ENCODE measurements around the gene CLK2. TPM values are rescaled to one million over a fixed set of nuclear protein-coding genes. Genes with fewer than 3 reads are reported as not detected.

Gene CLK2
- total and polyA plus RNA-seq, 2 of the 13 experiments (the other 11 are each of a cell fraction or from before 2014, with no cell fraction given) = 20.1 to 73.5 TPM

DNA sequence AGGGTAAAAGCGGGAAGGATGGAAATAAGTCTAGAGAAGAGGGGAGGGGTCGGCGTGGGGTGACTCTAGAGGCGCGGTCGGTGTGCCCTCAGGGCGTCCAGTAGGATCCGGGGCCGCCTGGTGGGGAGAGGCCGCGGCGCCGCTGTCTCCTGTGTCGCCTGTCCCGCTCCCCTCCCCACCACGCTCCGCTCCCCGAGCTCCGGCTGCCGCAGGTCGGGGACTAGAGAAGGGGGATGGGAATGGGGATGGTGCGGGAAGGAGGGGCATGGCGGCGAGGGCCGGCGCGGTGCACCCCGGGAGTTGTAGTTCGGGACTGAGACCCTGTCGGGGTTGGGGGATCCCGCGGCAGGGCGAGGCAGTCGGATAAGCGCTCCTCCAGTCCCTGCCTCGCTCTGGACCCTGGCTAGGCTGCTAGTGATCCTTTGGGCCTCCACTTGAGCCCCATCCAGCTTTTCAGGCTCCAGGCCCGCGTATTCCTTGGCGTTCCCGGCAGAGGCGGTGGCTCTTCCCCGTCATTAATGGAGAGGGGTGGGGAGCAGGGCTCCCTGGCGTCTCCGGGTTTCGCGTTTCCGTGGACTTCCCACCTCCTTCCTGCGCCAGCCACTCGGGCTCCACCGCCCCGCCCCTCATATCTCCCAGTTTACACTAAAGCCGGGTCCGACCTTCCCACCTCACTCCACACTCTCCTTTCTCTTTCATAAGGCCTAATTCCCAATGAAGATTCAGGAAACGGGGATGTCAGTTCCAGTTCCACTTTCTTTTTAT lies 17.9 kb downstream of the CLK2 start, which contains the start of gene ENTREP3 (continued):
- TF ChIP-seq AGO1 (IDR thresholded peaks at IDR 0.05; ENCODE audit: low read depth, low read length, poor library complexity, severe bottlenecking) (peak; percentile 34), SIN3A (IDR thresholded peaks at IDR 0.05; ENCODE audit: borderline replicate concordance, low read depth, low read length) (no peak), MIER3 (CRISPR knock-in tag; IDR thresholded peaks at IDR 0.05; ENCODE audit: borderline replicate concordance) (peak; percentile 51; the same call in 1 of the 2 replicates), ZNF160 (CRISPR knock-in tag; IDR thresholded peaks at IDR 0.05) (no peak), TARDBP (CRISPR knock-in tag; IDR thresholded peaks at IDR 0.05) (peak; percentile 61; the same call in 1 of the 2 replicates), ZNF747 (CRISPR knock-in tag; IDR thresholded peaks at IDR 0.05; ENCODE audit: borderline replicate concordance) (no peak), PHF8 (CRISPR knock-in tag; IDR thresholded peaks at IDR 0.05) (peak; percentile 73), ZBTB8A (CRISPR knock-in tag; IDR thresholded peaks at IDR 0.05; ENCODE audit: borderline replicate concordance, low read depth) (no peak), SP2 (CRISPR knock-in tag; IDR thresholded peaks at IDR 0.05) (peak; percentile 22; the same call in 1 of the 2 replicates), HOXA5 (CRISPR knock-in tag; IDR thresholded peaks at IDR 0.05) (peak; percentile 86; the same call in 1 of the 2 replicates), GABPB1 (CRISPR knock-in tag; IDR thresholded peaks at IDR 0.05) (peak; percentile 90), KAT2B (IDR thresholded peaks at IDR 0.05; ENCODE audit: borderline replicate concordance, low read depth, low read length) (no peak), RARG (CRISPR knock-in tag; IDR thresholded peaks at IDR 0.05; ENCODE audit: low read depth) (no peak), HES4 (CRISPR knock-in tag; IDR thresholded peaks at IDR 0.05; ENCODE audit: borderline replicate concordance) (no peak), ZNF749 (CRISPR knock-in tag; IDR thresholded peaks at IDR 0.05; ENCODE audit: borderline replicate concordance) (no peak), ZMYM4 (CRISPR knock-in tag; IDR thresholded peaks at IDR 0.05) (no peak), ZNF883 (CRISPR knock-in tag; IDR thresholded peaks at IDR 0.05; ENCODE audit: not compliant biosample characterization) (no peak), ZNF225 (CRISPR knock-in tag; IDR thresholded peaks at IDR 0.05) (no peak), ZNF343 (CRISPR knock-in tag; IDR thresholded peaks at IDR 0.05) (0 out of 2 replicates have a peak, but pooled peaks have one; percentile 36), IKZF4 (CRISPR knock-in tag; IDR thresholded peaks at IDR 0.05; ENCODE audit: borderline replicate concordance, low read depth, not compliant biosample characterization) (no peak), HNF4A (CRISPR knock-in tag; IDR thresholded peaks at IDR 0.05) (peak; percentile 7; the same call in 1 of the 2 replicates), ZNF782 (CRISPR knock-in tag; IDR thresholded peaks at IDR 0.05; ENCODE audit: borderline replicate concordance) (peak; percentile 53; the same call in 1 of the 2 replicates), CENPX (CRISPR knock-in tag; IDR thresholded peaks at IDR 0.05) (no peak), SP1 (IDR thresholded peaks at IDR 0.05) (no peak), SP1 (CRISPR knock-in tag; IDR thresholded peaks at IDR 0.05) (peak; percentile 22; the same call in 1 of the 2 replicates), RXRB (CRISPR knock-in tag; IDR thresholded peaks at IDR 0.05; ENCODE audit: borderline replicate concordance) (peak; percentile 47; the same call in 1 of the 2 replicates), ZNF781 (CRISPR knock-in tag; IDR thresholded peaks at IDR 0.05; ENCODE audit: borderline replicate concordance, not compliant biosample characterization) (no peak), HIVEP1 (CRISPR knock-in tag; IDR thresholded peaks at IDR 0.05) (no peak)
- TF ChIP-seq, protein P1, sequence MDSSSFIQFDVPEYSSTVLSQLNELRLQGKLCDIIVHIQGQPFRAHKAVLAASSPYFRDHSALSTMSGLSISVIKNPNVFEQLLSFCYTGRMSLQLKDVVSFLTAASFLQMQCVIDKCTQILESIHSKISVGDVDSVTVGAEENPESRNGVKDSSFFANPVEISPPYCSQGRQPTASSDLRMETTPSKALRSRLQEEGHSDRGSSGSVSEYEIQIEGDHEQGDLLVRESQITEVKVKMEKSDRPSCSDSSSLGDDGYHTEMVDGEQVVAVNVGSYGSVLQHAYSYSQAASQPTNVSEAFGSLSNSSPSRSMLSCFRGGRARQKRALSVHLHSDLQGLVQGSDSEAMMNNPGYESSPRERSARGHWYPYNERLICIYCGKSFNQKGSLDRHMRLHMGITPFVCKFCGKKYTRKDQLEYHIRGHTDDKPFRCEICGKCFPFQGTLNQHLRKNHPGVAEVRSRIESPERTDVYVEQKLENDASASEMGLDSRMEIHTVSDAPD (CRISPR knock-in tag; IDR thresholded peaks at IDR 0.05) = no peak
- TF ChIP-seq, protein P2, sequence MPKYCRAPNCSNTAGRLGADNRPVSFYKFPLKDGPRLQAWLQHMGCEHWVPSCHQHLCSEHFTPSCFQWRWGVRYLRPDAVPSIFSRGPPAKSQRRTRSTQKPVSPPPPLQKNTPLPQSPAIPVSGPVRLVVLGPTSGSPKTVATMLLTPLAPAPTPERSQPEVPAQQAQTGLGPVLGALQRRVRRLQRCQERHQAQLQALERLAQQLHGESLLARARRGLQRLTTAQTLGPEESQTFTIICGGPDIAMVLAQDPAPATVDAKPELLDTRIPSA (CRISPR knock-in tag; IDR thresholded peaks at IDR 0.05; ENCODE audit: borderline replicate concordance) = no peak

Data from HepG2 (cell line).